BJ (cell line): ENCODE measurements around the gene DOCK11. TPM values are rescaled to one million over a fixed set of nuclear protein-coding genes. Genes with fewer than 3 reads are reported as not detected.

ENCODE experiments used
- CTCF ChIA-PET: fragments of 350-600 bp; formaldehyde crosslinking; extraction: SDS; loops from one replicate; lab custom pipeline; 2021; ENCODE audit warnings: antibody characterized with exemption, inconsistent platforms; lab: Yijun Ruan, JAX
- POLR2A ChIA-PET: fragments of 300-600 bp; sonication (Branson Sonifier 250); formaldehyde crosslinking; extraction: SDS; loops from one replicate; lab custom pipeline; 2021; ENCODE audit warnings: antibody characterized with exemption; lab: Charles Lee
- DNase-seq: peaks from one replicate; pipeline ENCODE4 v3.0.0-alpha.2; 2011; ENCODE audit warnings: low read depth
- H3K27me3 ChIP-seq: 2 replicates; pipeline ENCODE4 v1.6.0; 2011; ENCODE audit warnings: low read length; ENCODE audit not compliant: control insufficient read depth, insufficient read depth
- H3K36me3 ChIP-seq: 2 replicates; pipeline ENCODE4 v1.5.1; 2011; ENCODE audit warnings: low read length; ENCODE audit not compliant: control insufficient read depth, insufficient read depth
- H3K4me3 ChIP-seq: 2 replicates; pipeline ENCODE4 v1.5.1; 2011; ENCODE audit warnings: low read depth, mild to moderate bottlenecking, control low read depth, low read length
- CTCF ChIP-seq: IDR thresholded peaks from 2 replicates; pipeline ENCODE4 v1.5.1; 2011; ENCODE audit warnings: low read depth, mild to moderate bottlenecking, control low read depth, inconsistent platforms, low read length, moderate library complexity; ENCODE audit not compliant: insufficient read depth
- polyA plus RNA-seq: library from polyadenylated mRNA; depleted of rRNA; stranded (reverse); fragments of >200 nt; gene quantifications from 2 replicates; pipeline ENCODE4 v1.2.3, GENCODE V29; 2011

The DOCK11 gene
- polyA plus RNA-seq, 1 experiment = 10.3 TPM

- no peak for TF ChIP-seq CTCF
- ChIA-PET POLR2A (interaction anchor here (0.6 kb wide), 1 partner anchor 11 kb away, joined by 3 read pairs; no protein-coding TSS in a partner anchor), CTCF (no interaction called here)
- H3K4me3 ChIP-seq = no peak overlapping the region
- DNase-seq = no peak
- no peaks in the 10 kb centered on the region for H3K27me3 ChIP-seq
- no peaks in the 10 kb centered on the region for H3K36me3 ChIP-seq
Measured at GRCh38 chrX:118540342-118540741, 44.7 kb downstream of the DOCK11 start.

DNA sequence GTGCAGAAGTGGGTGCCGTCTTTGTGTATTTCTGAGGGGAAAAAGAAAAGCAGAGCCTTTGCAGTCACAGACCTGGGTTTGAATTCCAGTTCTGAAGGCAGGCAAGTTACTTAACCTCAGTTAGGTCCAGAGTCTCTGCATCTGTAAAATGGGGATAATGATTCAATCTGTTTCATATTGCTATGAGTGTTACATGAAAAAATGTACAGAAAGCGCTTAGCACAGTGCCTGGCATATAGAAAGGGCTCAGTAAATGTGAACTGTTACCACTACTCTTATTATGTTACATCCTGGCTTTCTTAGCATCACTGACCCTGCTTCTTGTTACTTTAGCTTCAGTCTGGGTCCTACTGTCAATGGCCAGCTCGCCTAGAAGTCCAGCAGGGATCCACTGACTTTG lies 45.9 kb downstream of the DOCK11 start:
- TF ChIP-seq CTCF = no peak
- Histone ChIP-seq H3K27me3 (no peaks in the 10 kb centered on the region), H3K4me3 (no peak overlapping the region), H3K36me3 (no peaks in the 10 kb centered on the region)
- POLR2A ChIA-PET = no interaction called here
- DNase-seq = no peak
- CTCF ChIA-PET = no interaction called here

GRCh38 chrX:118545510-118545909 lies 49.9 kb downstream of the DOCK11 start:
- no peaks in the 10 kb centered on the region for H3K36me3 ChIP-seq
- no peaks in the 10 kb centered on the region for H3K27me3 ChIP-seq
- no peak for TF ChIP-seq CTCF
- ChIA-PET POLR2A (no interaction called here), CTCF (no interaction called here)
- no peak overlapping the region for H3K4me3 ChIP-seq
- no peak for DNase-seq

DNA sequence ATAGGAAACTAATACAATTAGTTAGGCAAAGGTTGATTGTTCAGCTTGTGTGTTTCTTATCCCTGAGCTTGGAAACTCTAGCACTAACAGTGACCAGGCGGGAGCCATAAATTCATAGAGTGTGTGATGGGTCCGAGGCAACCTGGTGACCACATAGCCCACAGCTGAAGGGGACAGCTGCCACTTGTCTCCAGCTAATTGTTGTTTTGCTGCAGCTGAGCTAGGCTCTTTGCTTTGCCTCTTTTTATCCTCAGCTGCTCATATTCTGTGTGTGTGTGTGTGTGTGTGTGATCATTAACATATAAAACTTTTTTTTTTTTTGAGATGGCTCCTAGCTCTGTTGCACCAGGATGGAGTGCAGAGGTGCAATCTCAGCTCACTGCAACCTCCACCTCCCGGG lies 53.2 kb downstream of the DOCK11 start:
- no peak for TF ChIP-seq CTCF
- POLR2A ChIA-PET = no interaction called here
- no peak for DNase-seq
- H3K36me3 ChIP-seq = no peaks in the 10 kb centered on the region
- CTCF ChIA-PET = no interaction called here
- no peaks in the 10 kb centered on the region for H3K27me3 ChIP-seq
- no peak overlapping the region for H3K4me3 ChIP-seq

DNA sequence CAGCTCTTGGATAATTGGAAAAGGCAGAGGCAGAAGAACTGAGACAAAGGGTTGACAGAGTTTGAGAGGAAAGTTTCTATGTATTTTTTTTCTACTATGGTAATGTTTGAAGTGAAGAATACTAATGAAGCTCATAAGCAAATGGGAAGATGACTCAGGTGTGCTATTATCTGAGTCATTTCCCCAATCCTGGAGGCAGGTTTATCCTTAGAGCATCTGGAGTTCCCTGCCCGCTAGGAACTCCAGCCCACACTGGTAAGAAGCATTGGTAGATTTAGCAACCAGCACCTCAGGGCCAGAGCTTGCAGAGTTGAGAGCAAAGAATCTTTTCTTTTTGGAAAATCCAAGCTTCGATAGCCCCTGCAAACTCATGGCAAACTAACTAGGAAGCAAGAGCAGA lies 55.2 kb downstream of the DOCK11 start:
- no peak for DNase-seq
- POLR2A ChIA-PET = interaction anchor here (0.6 kb wide), 1 partner anchor 11 kb away, joined by 3 read pairs; no protein-coding TSS in a partner anchor

More for the DNA sequence above, 55.2 kb downstream of the DOCK11 start:
- CTCF ChIA-PET = no interaction called here
- H3K36me3 ChIP-seq = no peaks in the 10 kb centered on the region
- H3K4me3 ChIP-seq = no peak overlapping the region
- no peaks in the 10 kb centered on the region for H3K27me3 ChIP-seq
- no peak for TF ChIP-seq CTCF
